ENCODE measurements around the gene GDA. TPM values are rescaled to one million over a fixed set of nuclear protein-coding genes. Genes with fewer than 3 reads are reported as not detected.

GDA gene
- total and polyA plus RNA-seq, 4 experiments from 2014 or later, result not detected

GRCh38 chr9:72226146-72226812, 77.0 kb downstream of the GDA start:
- Histone ChIP-seq H3K4me3 (ENCODE audit: low read length in 2 of 2) (no peak overlapping the region), H3K36me3 (ENCODE audit: insufficient read depth, low read length) (no peaks in the 10 kb centered on the region), H3K27me3 (ENCODE audit: insufficient read depth, low read length) (no peaks in the 10 kb centered on the region), H3K9me3 (ENCODE audit: control insufficient read depth in 1 of 2, low read length in 2 of 2) (no peaks in the 10 kb centered on the region), H3K27ac (ENCODE audit: low read depth, low read length) (no peak overlapping the region), H3K4me1 (ENCODE audit: insufficient read depth, low read length) (no peaks in the 10 kb centered on the region)
- DNase-seq, result no peak
- Mint-ChIP-seq H3K36me3 (no peaks in the 10 kb centered on the region), H3K27me3 (peaks cover 0 to 5% of the 10 kb centered on the region in 2 donors), H3K4me1 (no peaks in the 10 kb centered on the region), H3K9me3 (peaks cover 0 to 5% (median 0%) of the 10 kb centered on the region in 8 donors), H3K4me3 (no peak overlapping the region), H3K27ac (no peak overlapping the region)
- intact Hi-C loops (cut with micrococcal nuclease), result no loop called here
- CTCF ChIA-PET (ENCODE audit: partially characterized antibody), result no interaction called here
- POLR2A ChIA-PET (ENCODE audit: partially characterized antibody), result no interaction called here

- Histone ChIP-seq H3K9me3 (ENCODE audit: control insufficient read depth in 1 of 2, low read length in 2 of 2) (no peaks in the 10 kb centered on the region), H3K4me3 (ENCODE audit: low read length in 2 of 2) (no peak overlapping the region), H3K27ac (ENCODE audit: low read depth, low read length) (no peak overlapping the region), H3K36me3 (ENCODE audit: insufficient read depth, low read length) (no peaks in the 10 kb centered on the region), H3K27me3 (ENCODE audit: insufficient read depth, low read length) (no peaks in the 10 kb centered on the region), H3K4me1 (ENCODE audit: insufficient read depth, low read length) (no peaks in the 10 kb centered on the region)
- Mint-ChIP-seq H3K4me3 (no peak overlapping the region), H3K27ac (no peak overlapping the region), H3K9me3 (peaks cover 0 to under 1% (median 0%) of the 10 kb centered on the region in 8 donors), H3K36me3 (no peaks in the 10 kb centered on the region), H3K27me3 (peaks cover 0 to 1% of the 10 kb centered on the region in 2 donors), H3K4me1 (no peaks in the 10 kb centered on the region)
- no peak for DNase-seq
- intact Hi-C loops (cut with micrococcal nuclease), result no loop called here
- POLR2A ChIA-PET (ENCODE audit: partially characterized antibody), result no interaction called here
- CTCF ChIA-PET (ENCODE audit: partially characterized antibody), result no interaction called here
Observed at GRCh38 chr9:72228282-72228681, 79.0 kb downstream of the GDA start.

- H3K4me1 Mint-ChIP-seq, result peaks cover 0 to 2% (median 0%) of the 10 kb centered on the region in 4 donors
- H3K36me3 Mint-ChIP-seq, result no peaks in the 10 kb centered on the region
- Histone ChIP-seq H3K4me1 (ENCODE audit: insufficient read depth, low read length) (no peaks in the 10 kb centered on the region), H3K27ac (ENCODE audit: low read depth, low read length) (no peak overlapping the region), H3K9me3 (ENCODE audit: control insufficient read depth in 1 of 2, low read length in 2 of 2) (no peaks in the 10 kb centered on the region), H3K4me3 (ENCODE audit: low read length in 2 of 2) (no peak overlapping the region), H3K27me3 (ENCODE audit: insufficient read depth, low read length) (no peaks in the 10 kb centered on the region), H3K36me3 (ENCODE audit: insufficient read depth, low read length) (no peaks in the 10 kb centered on the region)
- H3K27ac Mint-ChIP-seq, result no peak overlapping the region
- intact Hi-C loops (cut with micrococcal nuclease), result no loop called here
- no peak for DNase-seq
- ChIA-PET POLR2A (ENCODE audit: partially characterized antibody) (no interaction called here), CTCF (ENCODE audit: partially characterized antibody) (no interaction called here)
- H3K27me3 Mint-ChIP-seq, result no peaks in the 10 kb centered on the region
- no peak overlapping the region for H3K4me3 Mint-ChIP-seq
- H3K9me3 Mint-ChIP-seq, result peaks cover 0 to 1% (median 0%) of the 10 kb centered on the region in 8 donors
Observed at GRCh38 chr9:72232778-72233177, 83.5 kb downstream of the GDA start.

GRCh38 chr9:72247549-72247948, 98.3 kb downstream of the GDA start:
- no peaks in the 10 kb centered on the region for H3K36me3 Mint-ChIP-seq
- H3K27ac Mint-ChIP-seq, result no peak overlapping the region
- H3K27me3 Mint-ChIP-seq, result peaks cover 10 to 21% of the 10 kb centered on the region in 2 donors
- no peak overlapping the region for H3K4me3 Mint-ChIP-seq
- Histone ChIP-seq H3K4me3 (ENCODE audit: low read length in 2 of 2) (no peak overlapping the region), H3K27me3 (ENCODE audit: insufficient read depth, low read length) (peaks cover 2% of the 10 kb centered on the region), H3K4me1 (ENCODE audit: insufficient read depth, low read length) (no peaks in the 10 kb centered on the region), H3K27ac (ENCODE audit: low read depth, low read length) (no peak overlapping the region), H3K9me3 (ENCODE audit: control insufficient read depth in 1 of 2, low read length in 2 of 2) (no peaks in the 10 kb centered on the region), H3K36me3 (ENCODE audit: insufficient read depth, low read length) (no peaks in the 10 kb centered on the region)
- no peaks in the 10 kb centered on the region for H3K9me3 Mint-ChIP-seq
- ChIA-PET CTCF (ENCODE audit: partially characterized antibody) (interaction anchor here (1.3 kb wide), 1 partner anchor 25 kb away, joined by 6 read pairs; no protein-coding TSS in a partner anchor), POLR2A (ENCODE audit: partially characterized antibody) (no interaction called here)
- DNase-seq, result no peak
- intact Hi-C loops (cut with micrococcal nuclease), result no loop called here
- H3K4me1 Mint-ChIP-seq, result no peaks in the 10 kb centered on the region

GRCh38 chr9:72251589-72251988, 102.3 kb downstream of the GDA start:
- ChIA-PET POLR2A (ENCODE audit: partially characterized antibody) (no interaction called here), CTCF (ENCODE audit: partially characterized antibody) (no interaction called here)
- Mint-ChIP-seq H3K9me3 (peaks cover 0 to 4% (median 0%) of the 10 kb centered on the region in 8 donors), H3K4me1 (no peaks in the 10 kb centered on the region), H3K27ac (no peak overlapping the region), H3K27me3 (peaks cover 15 to 33% of the 10 kb centered on the region in 2 donors), H3K36me3 (no peaks in the 10 kb centered on the region), H3K4me3 (no peak overlapping the region)
- no peaks in the 10 kb centered on the region for H3K4me1 ChIP-seq (ENCODE audit: insufficient read depth, low read length)
- H3K36me3 ChIP-seq (ENCODE audit: insufficient read depth, low read length), result no peaks in the 10 kb centered on the region
- intact Hi-C loops (cut with micrococcal nuclease), result no loop called here
- no peak for DNase-seq
- no peak overlapping the region for H3K27ac ChIP-seq (ENCODE audit: low read depth, low read length)
- no peak overlapping the region for H3K4me3 ChIP-seq (ENCODE audit: low read length in 2 of 2)
- H3K27me3 ChIP-seq (ENCODE audit: insufficient read depth, low read length), result peaks cover 3% of the 10 kb centered on the region
- H3K9me3 ChIP-seq (ENCODE audit: control insufficient read depth in 1 of 2, low read length in 2 of 2), result no peaks in the 10 kb centered on the region

- H3K27ac Mint-ChIP-seq, result no peak overlapping the region
- no peak overlapping the region for H3K4me3 Mint-ChIP-seq
- ChIA-PET POLR2A (ENCODE audit: partially characterized antibody) (no interaction called here), CTCF (ENCODE audit: partially characterized antibody) (interaction anchor here (1.2 to 1.5 kb wide), 2 partner anchors 17 to 25 kb away, joined by 3 to 5 read pairs; no protein-coding TSS in a partner anchor)
- no peak for DNase-seq
- H3K4me1 ChIP-seq (ENCODE audit: insufficient read depth, low read length), result no peaks in the 10 kb centered on the region
- H3K36me3 Mint-ChIP-seq, result no peaks in the 10 kb centered on the region
- peaks cover 20 to 42% of the 10 kb centered on the region in 2 donors for H3K27me3 Mint-ChIP-seq
- peaks cover 0 to 4% (median 0%) of the 10 kb centered on the region in 8 donors for H3K9me3 Mint-ChIP-seq
- no peak overlapping the region for H3K27ac ChIP-seq (ENCODE audit: low read depth, low read length)
- H3K9me3 ChIP-seq (ENCODE audit: control insufficient read depth in 1 of 2, low read length in 2 of 2), result no peaks in the 10 kb centered on the region
- H3K36me3 ChIP-seq (ENCODE audit: insufficient read depth, low read length), result no peaks in the 10 kb centered on the region
- H3K4me3 ChIP-seq (ENCODE audit: low read length in 2 of 2), result no peak overlapping the region
- H3K4me1 Mint-ChIP-seq, result no peaks in the 10 kb centered on the region
- peaks cover 3% of the 10 kb centered on the region for H3K27me3 ChIP-seq (ENCODE audit: insufficient read depth, low read length)
- intact Hi-C loops (cut with micrococcal nuclease), result no loop called here
Observed at GRCh38 chr9:72254901-72255545, 105.8 kb downstream of the GDA start.

GRCh38 chr9:72255569-72255968, 106.3 kb downstream of the GDA start:
- H3K4me3 ChIP-seq (ENCODE audit: low read length in 2 of 2), result no peak overlapping the region
- H3K36me3 Mint-ChIP-seq, result no peaks in the 10 kb centered on the region
- no peak overlapping the region for H3K4me3 Mint-ChIP-seq
- POLR2A ChIA-PET (ENCODE audit: partially characterized antibody), result no interaction called here
- no peaks in the 10 kb centered on the region for H3K4me1 Mint-ChIP-seq
- no peak overlapping the region for H3K27ac Mint-ChIP-seq
- intact Hi-C loops (cut with micrococcal nuclease), result no loop called here
- H3K4me1 ChIP-seq (ENCODE audit: insufficient read depth, low read length), result no peaks in the 10 kb centered on the region
- no peak overlapping the region for H3K27ac ChIP-seq (ENCODE audit: low read depth, low read length)
- peaks cover 3% of the 10 kb centered on the region for H3K27me3 ChIP-seq (ENCODE audit: insufficient read depth, low read length)
- H3K9me3 ChIP-seq (ENCODE audit: control insufficient read depth in 1 of 2, low read length in 2 of 2), result no peaks in the 10 kb centered on the region
- H3K36me3 ChIP-seq (ENCODE audit: insufficient read depth, low read length), result no peaks in the 10 kb centered on the region
- H3K27me3 Mint-ChIP-seq, result peaks cover 20 to 38% of the 10 kb centered on the region in 2 donors
- peaks cover 0 to 4% (median 0%) of the 10 kb centered on the region in 8 donors for H3K9me3 Mint-ChIP-seq
- no peak for DNase-seq
- CTCF ChIA-PET (ENCODE audit: partially characterized antibody), result interaction anchor here (1.2 to 1.5 kb wide), 2 partner anchors 16 to 25 kb away, joined by 3 to 5 read pairs; no protein-coding TSS in a partner anchor
